Stimulated activated CD4-positive, alpha-beta T cell treated with anti-CD3 and anti-CD28 coated beads, Interleukin-4, amount 100 ng/mL, for 48 hours (primary cell): ENCODE results near the gene CTPS2.

ENCODE experiments used
- DNase-seq, 2 donors: peaks; one replicate each; pipeline ENCODE4 v3.0.0-alpha.2; 2020; ENCODE audit warnings: low read depth in 2 of 2

CTPS2 gene

GRCh38 chrX:16711893-16712547, 449 bp downstream of the CTPS2 start:
- DNase-seq, result no peak

- DNase-seq, result no peak
Observed at GRCh38 chrX:16711219-16711811, 1.2 kb downstream of the CTPS2 start.

- DNase-seq, result no peak
Observed at GRCh38 chrX:16708016-16708415, 4.5 kb downstream of the CTPS2 start.

- DNase-seq, result no peak
Observed at GRCh38 chrX:16705370-16705769, 7.1 kb downstream of the CTPS2 start.

GRCh38 chrX:16702700-16703599, 9.5 kb downstream of the CTPS2 start:
- DNase-seq, result no peak

GRCh38 chrX:16700734-16701133, 11.7 kb downstream of the CTPS2 start:
- no peak for DNase-seq

GRCh38 chrX:16699389-16699788, 13.1 kb downstream of the CTPS2 start:
- DNase-seq, result no peak

GRCh38 chrX:16696956-16697355, 15.5 kb downstream of the CTPS2 start:
- no peak for DNase-seq

- DNase-seq, result peak; percentile 26 to 51
Observed at GRCh38 chrX:16695079-16695676, 17.3 kb downstream of the CTPS2 start.

GRCh38 chrX:16687514-16687913, 25.0 kb downstream of the CTPS2 start:
- no peak for DNase-seq

- DNase-seq, result no peak
Observed at GRCh38 chrX:16683007-16683664, 29.3 kb downstream of the CTPS2 start.

- DNase-seq, result no peak
Observed at GRCh38 chrX:16678689-16679088, 33.8 kb downstream of the CTPS2 start.

GRCh38 chrX:16671005-16671404, 41.5 kb downstream of the CTPS2 start:
- no peak for DNase-seq

- no peak for DNase-seq
Observed at GRCh38 chrX:16666541-16666940, 45.9 kb downstream of the CTPS2 start.

- DNase-seq, result no peak
Observed at GRCh38 chrX:16665089-16665488, 47.4 kb downstream of the CTPS2 start.

GRCh38 chrX:16664626-16665025, 47.8 kb downstream of the CTPS2 start:
- DNase-seq, result no peak

- no peak for DNase-seq
Observed at GRCh38 chrX:16664074-16664473, 48.4 kb downstream of the CTPS2 start.

GRCh38 chrX:16662402-16662801, 50.1 kb downstream of the CTPS2 start:
- DNase-seq, result no peak

- DNase-seq, result no peak
Observed at GRCh38 chrX:16661495-16661894, 51.0 kb downstream of the CTPS2 start.

- DNase-seq, result no peak
Observed at GRCh38 chrX:16659321-16659720, 53.1 kb downstream of the CTPS2 start.

- no peak for DNase-seq
Observed at GRCh38 chrX:16658284-16658683, 54.2 kb downstream of the CTPS2 start.

- DNase-seq, result no peak
Observed at GRCh38 chrX:16654093-16654492, 58.4 kb downstream of the CTPS2 start.
